A172 (cell line): ENCODE measurements around the gene OR51I1. TPM values are rescaled to one million over a fixed set of nuclear protein-coding genes. Genes with fewer than 3 reads are reported as not detected.

ENCODE experiments used
- total RNA-seq: library from RNA; depleted of rRNA; stranded (reverse); fragments of >200 nt; shearing (Covaris generic); gene quantifications from 2 replicates; pipeline ENCODE4 v1.2.3, GENCODE V29; 2014; rRNA removed

The OR51I1 gene
- total RNA-seq, 1 experiment from 2014 or later: not detected

Other genes starting within 250 kb of the OR51I1 start
- gene OR51V1, start 240.8 kb downstream of the OR51I1 start, total RNA-seq: not detected in 2 replicates
- not detected in 2 replicates for gene HBB, start 214.4 kb downstream of the OR51I1 start, total RNA-seq
- gene HBD, start 207.0 kb downstream of the OR51I1 start, total RNA-seq: not detected in 2 replicates
- gene HBG1, start 191.7 kb downstream of the OR51I1 start, total RNA-seq: not detected in 2 replicates
- 1.1 and 1.6 TPM in 2 replicates for gene HBG2, start 186.7 kb downstream of the OR51I1 start, total RNA-seq
- 25.6 and 49.9 TPM in 2 replicates for gene HBE1, start 171.6 kb downstream of the OR51I1 start, total RNA-seq
- 11.3 and 12.8 TPM in 2 replicates for gene OR51B4, start 139.6 kb downstream of the OR51I1 start, total RNA-seq
- 0.29 and 1.5 TPM in 2 replicates for gene OR51B2, start 117.2 kb downstream of the OR51I1 start, total RNA-seq
- 17.4 and 17.7 TPM in 2 replicates for gene OR51B5, start 98.0 kb downstream of the OR51I1 start, total RNA-seq
- not detected in 2 replicates for gene OR51B6, start 90.0 kb downstream of the OR51I1 start, total RNA-seq
- not detected in 2 replicates for gene OR51M1, start 57.7 kb downstream of the OR51I1 start, total RNA-seq
- gene OR51Q1, start 19.4 kb downstream of the OR51I1 start, total RNA-seq: not detected in 2 replicates
- gene OR51I2, start 7.8 kb upstream of the OR51I1 start, total RNA-seq: not detected in 2 replicates
- not detected in 2 replicates for gene OR52D1, start 47.2 kb upstream of the OR51I1 start, total RNA-seq
- not detected in 2 replicates for gene UBQLN3, start 68.4 kb upstream of the OR51I1 start, total RNA-seq
- not detected in 2 replicates for gene UBQLNL, start 75.2 kb upstream of the OR51I1 start, total RNA-seq
- gene OR52H1, start 107.0 kb upstream of the OR51I1 start, total RNA-seq: not detected in 2 replicates
- gene OR52B6, start 139.4 kb upstream of the OR51I1 start, total RNA-seq: not detected in 2 replicates
- gene TRIM6, start 155.1 kb upstream of the OR51I1 start, total RNA-seq: 5.0 and 6.7 TPM in 2 replicates
- 13.8 and 18.4 TPM in 2 replicates for gene TRIM34, start 183.5 kb upstream of the OR51I1 start, total RNA-seq
- gene TRIM5, start 243.6 kb upstream of the OR51I1 start, total RNA-seq: 32.9 and 47.7 TPM in 2 replicates
- 34.9 and 43.0 TPM in 2 replicates for gene TRIM22, start 248.3 kb upstream of the OR51I1 start, total RNA-seq